Measurements from ENCODE around the gene FBXO47.
"Not testable (repeated sequence)": the region's sequence is repeated elsewhere in the genome, so short reads cannot be mapped to it uniquely, and the experiment has no call there.

Gene FBXO47

GRCh38 chr17:38915639-38915995 lies 51.6 kb downstream of the FBXO47 start:
- no peak for TF ChIP-seq CTCF (IDR thresholded peaks at IDR 0.05)
- H3K27ac ChIP-seq, result peak overlapping the region in 1 of 2 donors; percentile 72
- no peak overlapping the region for H3K4me3 ChIP-seq
- no peak for DNase-seq (ENCODE audit: low spot score)

- Histone ChIP-seq H3K4me3 (no peak overlapping the region), H3K27ac (peak overlapping the region in 1 of 2 donors; percentile 72)
- TF ChIP-seq CTCF (IDR thresholded peaks at IDR 0.05), result no peak
- peak; percentile 57 for DNase-seq (ENCODE audit: low spot score)
These were observed 52.2 kb downstream of the FBXO47 start for GRCh38 chr17:38914741-38915638.

- TF ChIP-seq CTCF (IDR thresholded peaks at IDR 0.05), result no peak
- H3K27ac ChIP-seq, result peak overlapping the region; percentile 49 to 87
- H3K4me3 ChIP-seq, result peak overlapping the region; percentile 50
- DNase-seq (ENCODE audit: low spot score), result peak; percentile 84
These were observed 54.9 kb downstream of the FBXO47 start for GRCh38 chr17:38912221-38912813.

GRCh38 chr17:38911731-38912081 lies 55.5 kb downstream of the FBXO47 start:
- not testable (repeated sequence) for DNase-seq (ENCODE audit: low spot score)
- peak overlapping the region; percentile 49 to 87 for H3K27ac ChIP-seq
- peak overlapping the region; percentile 50 for H3K4me3 ChIP-seq

GRCh38 chr17:38911081-38911730 lies 56.0 kb downstream of the FBXO47 start:
- peak overlapping the region; percentile 49 to 87 for H3K27ac ChIP-seq
- peak; percentile 64 for DNase-seq (ENCODE audit: low spot score)
- H3K4me3 ChIP-seq, result no peak overlapping the region
- no peak for TF ChIP-seq CTCF (IDR thresholded peaks at IDR 0.05)

GRCh38 chr17:38910325-38910724 lies 56.9 kb downstream of the FBXO47 start:
- Histone ChIP-seq H3K27ac (peak overlapping the region in 1 of 2 donors; percentile 45), H3K4me3 (no peak overlapping the region)
- no peak for TF ChIP-seq CTCF (IDR thresholded peaks at IDR 0.05)
- DNase-seq (ENCODE audit: low spot score), result peak; percentile 31

- TF ChIP-seq CTCF (IDR thresholded peaks at IDR 0.05), result no peak
- DNase-seq (ENCODE audit: low spot score), result peak; percentile 68
- peak overlapping the region in 1 of 2 donors; percentile 75 for H3K27ac ChIP-seq
- peak overlapping the region; percentile 25 for H3K4me3 ChIP-seq
These were observed 58.5 kb downstream of the FBXO47 start for GRCh38 chr17:38908676-38909181.
